ENCODE data around the gene SYCE3.
"Not testable (repeated sequence)": the region's sequence is repeated elsewhere in the genome, so short reads cannot be mapped to it uniquely, and the experiment has no call there.

The SYCE3 gene, protein sequence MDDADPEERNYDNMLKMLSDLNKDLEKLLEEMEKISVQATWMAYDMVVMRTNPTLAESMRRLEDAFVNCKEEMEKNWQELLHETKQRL

DNA sequence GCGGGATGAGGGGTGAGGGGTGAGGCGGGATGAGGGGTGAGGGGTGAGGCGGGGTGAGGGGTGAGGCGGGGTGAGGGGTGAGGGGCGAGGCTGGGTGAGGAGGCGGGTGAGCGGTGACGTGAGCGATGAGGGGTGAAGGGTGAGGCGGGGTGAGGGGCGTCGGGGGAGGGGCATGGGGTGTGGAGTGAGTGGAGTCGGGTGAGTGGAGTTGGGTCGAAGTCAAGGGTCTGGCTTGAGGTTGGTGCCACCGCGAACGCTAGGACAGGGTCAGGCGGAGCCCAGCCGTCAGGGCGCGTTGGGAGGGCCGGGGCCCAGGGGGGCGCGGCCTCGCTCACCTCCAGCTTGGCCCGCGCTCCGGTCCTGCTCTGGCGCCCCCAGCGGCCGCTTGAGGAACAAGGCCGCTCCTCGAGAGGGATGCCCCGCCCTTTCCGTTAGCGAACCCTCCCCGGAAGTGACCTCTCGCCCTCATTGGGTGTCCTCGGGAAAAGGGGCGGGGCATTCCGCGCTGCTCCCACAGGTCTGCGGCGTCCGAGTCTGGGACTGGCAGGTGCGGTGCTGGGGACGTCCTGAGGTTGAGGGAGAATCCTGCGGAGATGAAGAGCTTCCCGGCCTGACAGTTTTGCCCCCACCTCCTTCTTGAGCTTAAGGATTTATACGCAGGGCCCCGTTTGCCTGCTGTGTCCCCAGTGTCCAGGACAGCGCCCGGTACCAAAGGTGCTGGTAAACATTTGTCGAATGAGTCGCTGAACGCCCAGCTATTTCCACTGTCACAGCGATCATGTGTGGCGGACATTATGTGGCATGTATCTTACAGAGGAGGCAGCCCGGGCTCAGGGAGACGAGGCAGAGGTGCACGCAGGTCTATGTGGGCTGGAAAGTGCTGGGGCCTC lies at the start of gene SYCE3:
Gene SYCE3 (minus strand): TSS at position 397 of the 890 bp plus-strand sequence. CDS start 6,514 bp downstream, outside the sequence.
- DNase-seq: peak; percentile 97

DNA sequence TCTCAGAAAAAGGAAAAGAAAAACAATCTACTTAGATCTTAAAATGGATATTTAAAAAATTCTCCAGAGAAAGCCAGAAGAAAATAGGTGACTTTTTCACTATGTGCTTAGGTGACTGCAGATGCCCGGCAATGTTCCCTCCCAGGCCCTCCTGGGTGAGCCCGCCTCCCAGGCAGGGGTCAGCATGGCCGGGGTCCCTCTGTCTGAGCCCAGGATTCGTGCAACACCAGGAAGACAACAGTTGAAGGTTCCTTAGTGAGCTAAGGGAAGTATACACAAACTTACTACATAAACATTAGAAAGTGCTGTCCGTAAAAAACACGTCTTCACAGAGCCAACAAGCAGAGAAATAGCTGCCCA lies 49.4 kb upstream of the SYCE3 start:
- DNase-seq: no peak

DNA sequence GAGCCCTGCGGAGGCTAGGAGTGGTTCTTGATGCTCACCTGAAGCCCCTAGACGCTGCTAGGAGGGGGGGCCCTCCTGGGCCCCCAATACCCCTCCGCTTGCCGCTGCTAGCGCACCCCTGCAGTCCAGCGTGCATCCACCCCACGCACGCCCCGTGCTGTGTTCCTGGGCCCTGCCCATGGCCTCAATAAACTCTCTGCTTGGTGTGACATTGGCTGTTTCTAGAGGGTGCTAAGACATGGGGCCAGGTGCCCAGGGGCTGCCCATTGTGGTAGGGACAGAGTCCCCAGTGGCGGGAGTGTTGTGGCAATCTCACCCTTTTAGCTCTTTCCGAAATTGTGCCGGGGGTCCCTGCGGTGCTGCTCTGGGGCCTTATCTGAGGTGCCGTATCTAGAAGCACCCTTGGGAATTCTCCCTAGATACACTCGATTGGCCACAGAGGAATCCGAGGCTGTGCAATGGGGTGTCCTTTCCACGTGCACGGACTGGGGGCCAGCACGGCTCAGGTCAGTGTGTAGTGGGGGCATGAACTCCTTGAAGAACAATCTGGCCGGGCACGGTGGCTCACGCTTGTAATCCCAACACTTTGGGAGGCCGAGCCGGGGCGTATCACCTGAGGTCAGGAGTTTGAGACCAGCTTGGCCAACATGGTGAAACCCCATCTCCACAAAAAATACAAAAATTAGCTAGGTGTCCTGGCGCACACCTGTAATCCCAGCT lies 48.8 kb upstream of the SYCE3 start:
- DNase-seq: no peak

DNA sequence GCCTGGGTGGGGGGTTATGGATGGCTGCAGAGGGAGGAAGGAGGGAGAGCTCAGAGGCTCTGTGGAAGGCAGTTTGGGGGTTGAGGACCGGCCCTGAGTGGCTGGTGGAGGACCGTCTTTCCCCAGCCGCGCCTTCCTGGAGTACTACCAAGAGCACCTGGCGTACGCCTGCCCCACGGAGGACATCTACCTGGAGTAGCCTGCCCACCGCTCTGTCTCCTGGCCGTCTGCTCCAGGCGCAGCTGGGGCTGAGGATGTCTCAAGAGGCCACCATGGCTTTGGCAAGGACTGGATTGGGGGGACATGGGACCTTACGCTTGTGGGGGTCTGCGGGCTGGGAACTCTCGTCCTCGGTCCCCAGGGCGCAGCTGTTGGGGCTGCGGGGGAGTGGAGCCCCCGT lies 47.9 kb upstream of the SYCE3 start:
- no peak for DNase-seq

DNA sequence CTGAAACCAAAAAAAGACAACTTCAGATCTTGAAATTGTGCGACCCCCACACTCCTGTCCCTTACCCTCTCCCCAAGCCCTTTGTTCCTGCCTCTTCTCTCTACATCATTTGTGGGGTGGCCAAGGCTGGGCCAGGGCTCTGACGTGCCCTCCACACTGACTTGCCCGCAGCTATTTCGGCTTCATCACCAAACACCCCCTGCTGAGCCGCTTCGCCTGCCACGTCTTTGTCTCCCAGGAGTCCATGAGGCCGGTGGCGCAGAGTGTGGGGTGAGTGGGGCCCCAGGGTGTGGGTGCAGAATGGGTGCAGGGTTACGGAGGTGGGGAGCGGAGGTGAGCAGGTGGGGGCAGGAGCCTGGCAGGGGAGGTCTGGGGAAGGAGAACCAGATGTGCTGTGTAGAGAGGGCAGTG lies 47.3 kb upstream of the SYCE3 start:
- no peak for DNase-seq

DNA sequence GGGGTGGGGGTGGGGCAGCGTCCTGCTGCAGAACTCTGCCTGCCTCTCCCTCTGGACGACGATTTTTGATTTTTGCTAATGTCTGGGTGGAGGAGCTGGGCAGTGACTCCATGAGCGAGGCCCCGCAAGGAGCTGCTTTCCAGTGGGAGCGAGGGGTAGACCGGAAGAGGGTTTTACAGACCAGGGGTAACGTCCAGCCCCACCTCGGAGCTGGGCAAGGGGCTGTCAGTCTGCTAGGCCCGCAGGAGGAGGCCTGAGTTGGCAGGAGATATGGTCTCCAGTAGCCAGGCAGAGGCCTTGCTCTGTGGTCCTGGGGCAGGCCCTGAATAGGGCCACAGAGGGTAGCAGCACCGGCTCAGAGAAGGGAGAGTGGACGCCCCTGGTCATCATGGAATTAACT lies 46.9 kb upstream of the SYCE3 start:
- DNase-seq: no peak

DNA sequence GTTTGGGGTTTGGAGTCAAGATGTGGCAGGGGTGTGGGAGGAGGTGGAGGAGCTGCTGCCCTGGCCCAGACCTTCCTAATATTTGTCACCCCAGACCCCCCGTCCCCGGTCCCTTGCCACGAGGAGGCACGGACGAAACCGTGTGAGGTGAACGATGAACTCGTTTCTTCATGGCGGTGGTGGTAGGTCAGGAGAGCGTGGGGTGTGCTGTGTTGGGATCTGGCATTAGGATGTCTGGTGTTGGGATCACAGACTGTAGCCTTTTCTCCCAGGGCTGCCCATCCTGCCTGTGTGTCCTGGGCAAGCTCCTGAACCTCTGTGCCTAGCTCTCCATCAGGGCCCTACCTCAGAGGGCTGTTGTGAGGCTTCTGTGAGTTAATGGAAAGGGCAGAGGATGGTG lies 46.3 kb upstream of the SYCE3 start:
- no peak for DNase-seq

DNA sequence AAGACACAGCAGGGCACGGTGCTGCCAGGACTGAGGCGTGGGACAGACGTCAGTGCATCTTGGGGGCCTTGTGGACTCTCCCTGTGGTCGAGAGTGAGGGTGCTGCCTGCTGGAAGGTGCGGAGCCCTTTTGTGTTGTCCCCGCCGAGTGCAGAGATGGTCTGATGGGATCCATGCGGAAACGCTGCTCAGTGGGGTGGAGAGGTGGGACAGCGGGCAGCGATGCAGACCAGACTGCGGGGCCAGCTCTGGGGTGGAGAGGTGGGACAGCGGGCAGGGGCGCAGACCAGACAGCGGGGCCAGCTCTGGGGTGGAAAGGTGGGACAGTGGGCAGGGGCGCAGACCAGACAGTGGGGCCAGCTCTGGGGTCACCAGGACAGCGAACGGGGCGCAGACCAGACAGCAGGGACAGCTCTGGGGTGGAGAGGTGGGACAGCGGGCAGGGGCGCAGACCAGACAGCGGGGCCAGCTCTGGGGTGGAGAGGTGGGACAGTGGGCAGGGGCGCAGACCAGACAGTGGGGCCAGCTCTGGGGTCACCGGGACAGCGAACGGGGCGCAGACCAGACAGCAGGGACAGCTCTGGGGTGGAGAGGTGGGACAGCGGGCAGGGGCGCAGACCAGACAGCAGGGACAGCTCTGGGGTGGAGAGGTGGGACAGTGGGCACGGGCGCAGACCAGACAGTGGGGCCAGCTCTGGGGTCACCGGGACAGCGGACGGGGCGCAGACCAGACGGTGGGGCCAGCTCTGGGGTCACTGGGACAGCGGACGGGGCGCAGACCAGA lies 45.5 kb upstream of the SYCE3 start:
- not testable (repeated sequence) for DNase-seq

DNA sequence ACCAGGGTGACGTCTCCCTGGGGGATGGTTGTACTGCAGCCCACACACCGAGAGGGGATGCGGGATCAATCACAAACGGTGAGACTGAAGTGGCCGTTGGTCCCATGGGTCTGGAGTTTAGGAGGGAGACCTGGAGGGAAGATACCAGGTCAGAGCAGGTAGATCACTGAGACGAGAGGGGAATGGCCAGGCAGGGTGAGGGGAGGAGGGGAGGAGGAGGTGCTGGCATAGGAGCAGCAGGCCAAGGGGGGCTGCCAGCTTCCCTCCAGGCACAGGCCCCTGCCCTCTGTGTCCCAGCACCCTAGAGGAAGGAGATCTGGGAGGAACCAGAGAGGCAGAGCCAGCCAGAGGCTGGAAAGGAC lies 44.9 kb upstream of the SYCE3 start:
- no peak for DNase-seq

DNA sequence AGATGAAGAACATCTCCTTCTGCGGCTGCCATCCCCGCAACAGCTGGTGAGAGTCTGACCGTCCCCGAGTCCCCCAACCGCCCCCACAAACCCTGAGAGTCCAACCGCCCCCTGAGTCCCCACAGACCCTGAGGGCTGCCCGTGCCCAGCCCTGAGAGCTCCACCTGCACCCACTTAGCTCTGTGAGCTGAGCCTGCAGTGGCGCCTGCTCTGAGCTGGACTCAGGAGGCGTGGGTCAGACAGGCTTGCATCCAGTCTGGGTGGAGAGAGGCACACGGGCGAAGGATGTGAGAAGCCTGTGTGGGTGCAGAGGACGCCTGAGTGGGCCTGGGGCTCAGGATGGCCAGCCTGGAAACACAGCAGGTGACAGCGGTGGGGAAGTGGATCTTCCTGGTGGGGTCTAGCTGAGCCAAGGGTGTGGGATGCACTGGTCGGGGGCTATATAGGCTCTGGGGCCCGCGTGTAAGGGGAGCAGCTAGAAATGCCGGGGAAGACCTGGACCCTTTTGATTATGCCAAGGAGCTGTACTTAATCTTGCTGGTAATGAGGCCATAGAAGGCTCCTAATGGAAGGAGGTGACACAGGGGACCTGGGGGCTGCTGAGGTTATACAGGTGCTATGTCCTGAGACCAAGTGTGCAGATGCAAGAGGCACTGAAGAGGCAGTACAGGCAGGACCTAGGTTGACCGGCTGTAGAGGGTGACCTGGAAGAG lies 44.4 kb upstream of the SYCE3 start:
- DNase-seq: no peak

DNA sequence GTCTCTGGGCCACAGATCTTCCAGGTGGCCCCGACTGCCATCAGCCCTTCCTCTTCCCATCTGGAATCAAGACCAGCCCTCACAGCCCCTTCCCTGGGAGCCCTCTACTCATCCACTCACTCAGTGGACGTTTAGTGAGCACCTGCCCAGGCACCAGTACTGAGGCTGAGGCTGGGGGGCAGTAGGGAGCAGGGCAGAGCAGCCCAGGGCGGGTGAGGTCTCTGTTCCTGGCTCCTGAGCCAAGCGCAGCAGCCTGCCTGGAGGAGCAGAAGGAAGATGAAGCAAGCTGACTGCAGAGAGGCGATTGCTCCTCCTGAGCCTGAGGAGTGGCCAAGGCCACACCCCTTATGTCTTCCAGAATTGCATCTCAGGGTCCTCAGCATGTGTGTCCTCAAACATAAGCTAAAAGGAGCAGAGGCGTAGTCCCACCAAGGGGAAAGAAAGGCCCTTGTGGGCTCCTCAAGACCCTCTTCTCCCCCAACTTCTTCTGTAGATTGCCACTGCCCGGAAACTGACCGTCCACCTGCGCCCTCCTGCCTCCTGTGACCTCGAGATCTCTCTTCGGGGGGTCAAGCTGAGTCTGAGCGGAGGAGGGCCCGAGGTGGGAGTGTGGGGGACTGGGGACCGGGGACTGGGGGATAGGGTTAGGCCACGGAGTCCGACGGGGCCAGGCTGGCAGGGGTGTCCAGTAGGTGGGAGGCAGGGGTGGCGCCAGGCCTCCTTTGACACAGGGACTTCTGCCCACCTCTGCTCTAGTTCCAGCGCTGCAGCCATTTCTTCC lies 43.6 kb upstream of the SYCE3 start:
- DNase-seq: no peak

DNA sequence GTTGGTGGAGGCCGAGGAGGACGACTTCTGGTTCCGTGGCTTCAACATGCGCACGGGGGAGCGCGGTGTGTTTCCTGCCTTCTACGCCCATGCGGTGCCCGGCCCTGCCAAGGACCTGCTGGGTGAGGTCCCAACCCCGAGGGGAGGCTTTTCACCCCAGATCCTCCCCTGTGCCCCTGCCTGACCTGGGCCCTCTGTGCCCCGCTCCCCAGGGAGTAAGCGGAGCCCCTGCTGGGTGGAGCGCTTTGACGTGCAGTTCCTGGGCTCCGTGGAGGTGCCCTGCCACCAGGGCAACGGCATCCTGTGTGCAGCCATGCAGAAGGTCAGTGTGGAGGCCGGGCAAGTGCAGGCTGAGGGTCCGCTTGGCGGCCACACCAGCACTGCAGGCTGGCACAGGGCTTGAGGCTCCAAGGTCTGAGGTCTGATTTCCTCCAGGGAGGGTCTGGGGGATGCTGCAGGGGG lies 42.9 kb upstream of the SYCE3 start:
- no peak for DNase-seq

DNA sequence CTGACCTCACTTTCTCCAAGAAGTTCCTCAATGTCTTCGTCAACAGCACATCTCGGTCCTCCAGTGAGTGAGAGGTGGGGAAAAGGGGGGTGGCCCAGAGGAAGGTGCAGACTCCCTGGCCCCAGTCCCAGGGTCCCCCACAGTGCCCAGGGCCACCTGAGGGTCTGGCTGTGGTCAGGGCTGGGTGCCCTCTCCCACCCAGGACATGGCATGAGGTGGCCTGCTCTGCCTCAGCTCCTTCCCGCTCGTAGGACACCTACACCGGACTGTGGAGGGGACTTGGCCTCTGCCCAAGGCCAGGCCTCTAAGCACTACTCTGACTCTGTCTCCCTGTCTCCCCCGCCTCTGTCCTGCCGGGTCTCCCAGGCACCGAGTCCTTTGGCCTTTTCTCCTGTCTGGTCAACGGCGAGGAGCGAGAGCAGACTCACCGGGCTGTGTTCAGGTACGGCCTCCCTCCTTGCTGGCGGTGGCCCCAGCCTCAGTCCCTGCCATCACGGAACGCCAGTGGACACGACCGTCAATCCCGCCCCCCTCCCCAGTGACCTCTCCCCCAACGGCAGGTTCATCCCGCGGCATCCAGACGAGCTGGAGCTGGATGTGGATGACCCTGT lies 42.4 kb upstream of the SYCE3 start:
- DNase-seq: no peak

DNA sequence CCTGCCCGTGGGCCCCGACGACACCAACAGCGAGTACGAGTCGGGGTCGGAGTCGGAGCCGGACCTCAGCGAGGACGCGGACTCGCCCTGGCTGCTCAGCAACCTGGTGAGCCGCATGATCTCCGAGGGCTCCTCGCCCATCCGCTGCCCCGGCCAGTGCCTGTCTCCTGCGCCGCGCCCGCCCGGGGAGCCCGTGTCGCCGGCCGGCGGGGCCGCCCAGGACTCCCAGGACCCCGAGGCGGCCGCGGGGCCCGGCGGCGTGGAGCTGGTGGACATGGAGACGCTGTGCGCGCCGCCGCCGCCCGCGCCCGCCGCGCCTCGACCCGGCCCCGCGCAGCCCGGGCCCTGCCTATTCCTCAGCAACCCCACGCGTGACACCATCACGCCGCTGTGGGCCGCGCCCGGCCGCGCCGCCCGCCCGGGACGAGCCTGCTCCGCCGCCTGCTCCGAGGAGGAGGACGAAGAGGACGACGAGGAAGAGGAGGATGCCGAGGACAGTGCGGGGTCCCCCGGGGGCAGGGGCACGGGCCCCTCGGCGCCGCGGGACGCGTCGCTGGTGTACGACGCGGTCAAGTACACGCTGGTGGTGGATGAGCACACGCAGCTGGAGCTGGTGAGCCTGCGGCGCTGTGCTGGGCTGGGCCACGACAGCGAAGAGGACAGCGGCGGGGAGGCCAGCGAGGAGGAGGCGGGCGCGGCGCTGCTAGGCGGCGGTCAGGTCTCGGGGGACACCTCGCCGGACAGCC lies 41.7 kb upstream of the SYCE3 start:
- no peak for DNase-seq

DNA sequence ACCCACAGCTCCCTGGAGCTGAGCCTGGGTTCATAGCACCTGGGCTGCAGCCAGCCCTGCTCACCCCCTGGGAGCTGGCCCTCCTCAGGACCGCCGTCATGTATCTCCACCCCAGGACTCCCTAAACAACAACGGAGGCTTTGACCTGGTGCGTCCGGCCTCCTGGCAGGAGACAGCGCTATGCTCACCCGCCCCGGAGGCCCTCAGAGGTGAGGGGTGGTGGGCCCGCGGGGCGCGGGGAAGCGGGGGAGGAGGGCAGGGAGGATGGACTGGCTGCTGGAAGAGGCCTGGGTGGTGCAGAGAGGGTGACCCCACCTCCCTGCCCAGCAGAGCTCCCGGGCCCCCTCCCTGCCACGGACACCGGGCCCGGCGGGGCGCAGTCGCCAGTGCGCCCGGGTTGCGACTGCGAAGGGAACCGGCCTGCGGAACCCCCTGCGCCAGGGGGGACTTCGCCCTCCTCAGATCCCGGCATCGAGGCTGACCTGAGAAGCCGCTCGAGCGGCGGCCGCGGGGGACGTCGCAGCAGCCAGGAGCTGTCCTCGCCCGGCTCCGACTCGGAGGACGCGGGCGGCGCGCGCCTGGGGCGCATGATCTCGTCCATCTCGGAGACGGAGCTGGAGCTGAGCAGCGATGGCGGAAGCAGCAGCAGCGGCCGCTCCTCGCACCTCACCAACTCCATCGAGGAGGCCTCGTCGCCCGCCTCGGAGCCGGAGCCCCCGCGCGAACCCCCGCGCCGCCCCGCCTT lies 41.0 kb upstream of the SYCE3 start:
- DNase-seq: no peak

DNA sequence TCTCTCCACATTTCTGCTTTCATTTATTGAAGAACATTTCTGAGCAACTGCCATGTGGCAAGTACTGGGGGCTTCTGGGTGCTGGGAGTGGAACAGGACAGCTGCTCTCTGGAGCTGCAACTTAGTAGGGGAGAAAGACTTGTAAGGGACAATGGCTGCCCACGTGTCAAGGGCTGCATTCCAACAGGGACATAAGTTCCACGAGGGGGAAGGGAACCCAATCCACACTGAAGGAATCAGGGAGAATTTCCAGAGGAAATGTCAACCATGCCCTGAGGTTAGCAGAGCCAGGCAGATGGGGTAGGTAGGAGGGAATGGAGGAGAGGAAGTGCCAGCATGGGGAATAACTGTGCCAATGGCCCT lies 39.6 kb upstream of the SYCE3 start:
- no peak for DNase-seq

DNA sequence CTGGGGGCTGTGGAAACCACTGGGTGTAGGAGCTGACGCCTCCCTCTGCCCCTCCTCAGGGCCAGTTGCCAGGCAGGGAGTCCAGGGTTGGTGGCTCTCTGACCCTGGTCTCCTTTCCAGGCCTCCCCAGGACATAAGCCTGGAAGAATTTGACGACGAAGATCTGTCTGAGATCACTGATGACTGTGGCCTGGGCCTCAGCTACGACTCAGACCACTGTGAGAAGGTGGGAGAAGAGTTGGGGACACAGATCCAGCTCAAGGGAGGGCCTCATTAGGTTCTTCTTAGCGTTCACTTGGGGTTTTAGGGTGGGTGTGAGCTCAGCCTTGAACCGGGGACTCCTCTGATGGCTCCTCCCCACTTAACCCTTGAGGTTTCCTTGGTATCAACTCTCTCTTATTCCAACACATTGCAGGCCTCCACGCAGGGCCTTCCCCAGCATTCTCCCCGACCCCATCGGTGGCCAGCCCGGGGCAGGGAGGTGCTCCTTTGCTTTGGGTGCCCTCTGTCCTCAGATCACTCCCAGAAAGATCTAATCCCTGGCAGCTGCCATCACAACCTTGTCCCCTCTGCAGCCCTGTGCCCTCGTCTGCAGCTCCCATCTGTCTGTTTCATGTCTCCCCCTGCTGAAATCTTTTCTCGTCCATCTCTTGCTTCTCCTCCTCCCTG lies 39.1 kb upstream of the SYCE3 start:
- no peak for DNase-seq

DNA sequence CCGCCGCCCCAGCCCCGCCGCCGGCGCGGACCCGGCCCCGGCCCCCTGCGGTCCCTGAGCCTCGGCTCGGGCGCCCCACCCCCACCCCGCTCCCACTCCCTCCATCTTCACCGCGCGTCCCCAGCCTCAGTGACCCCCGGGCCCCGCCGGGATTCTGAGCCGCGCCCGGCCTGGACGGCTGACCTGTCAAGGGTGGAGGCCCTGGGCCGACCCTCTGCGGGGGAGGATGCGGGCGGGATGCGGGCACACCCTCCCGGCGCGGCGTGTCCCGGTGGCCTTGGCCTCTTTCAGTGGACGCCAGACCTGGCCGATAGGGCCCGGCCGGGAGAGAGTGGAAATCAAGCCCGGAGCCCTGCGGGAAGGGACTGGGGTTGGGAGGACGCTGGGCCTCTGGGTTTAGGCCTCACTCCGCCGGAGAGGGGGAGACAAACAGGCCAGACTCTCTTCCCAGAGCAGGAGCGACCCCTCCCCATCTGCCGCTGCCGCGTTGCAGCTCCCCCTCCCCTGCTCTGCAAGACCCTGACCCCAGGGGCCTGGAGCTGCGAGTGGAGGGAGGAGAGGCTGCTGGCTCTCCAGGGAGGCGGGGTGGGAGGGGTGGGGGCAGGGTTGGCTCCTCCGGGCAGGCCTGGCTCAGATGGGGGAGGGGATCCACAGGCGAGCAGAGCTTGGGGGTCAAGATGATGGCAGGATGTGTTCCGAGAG lies 38.4 kb upstream of the SYCE3 start:
- no peak for DNase-seq

DNA sequence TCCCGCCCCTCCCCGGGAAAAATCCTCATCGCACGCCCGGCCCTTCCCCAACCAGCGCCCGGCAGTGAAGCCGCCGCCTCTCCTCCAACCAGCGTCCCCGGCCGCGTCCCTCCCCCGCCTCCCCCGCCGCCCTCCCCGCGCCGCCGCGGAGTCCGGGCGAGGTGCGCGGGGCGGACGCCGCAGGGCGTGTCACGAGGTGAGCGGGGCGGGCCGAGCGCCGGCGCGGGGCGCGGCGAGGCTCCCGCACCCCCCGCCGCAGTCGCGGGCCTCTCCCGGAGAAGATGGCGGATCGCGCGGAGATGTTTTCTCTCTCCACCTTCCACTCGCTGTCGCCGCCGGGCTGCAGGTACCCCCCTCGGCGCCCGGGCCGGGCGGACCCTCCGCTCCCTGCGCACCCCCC lies 37.8 kb upstream of the SYCE3 start, which contains the start of gene MAPK8IP2:
Gene MAPK8IP2 (plus strand): TSS at position 256 of the 400 bp plus-strand sequence. CDS start 26 bp downstream, at position 282.
- DNase-seq: no peak
